IMR-90 (cell line): Measurements from ENCODE around the gene OR7G3. TPM values are rescaled to one million over a fixed set of nuclear protein-coding genes. Genes with fewer than 3 reads are reported as not detected.

Source experiments
- ATAC-seq: fragments of 200-7000 bp; cut with Tn5 transposase; 2 replicates; pipeline ENCODE4 v1.9.1; 2020; ENCODE audit warnings: low read depth, mild to moderate bottlenecking, moderate library complexity
- BruUV-seq: library from RNA; stranded (reverse); fragments of 400-500 nt; replicated peaks from 2 replicates; lab custom pipeline; 2021; lab: Mats Ljungman, UMichigan
- CTCF ChIA-PET: fragments of 300-600 bp; formaldehyde crosslinking; extraction: SDS; loops from one replicate; lab custom pipeline; 2021; ENCODE audit warnings: antibody characterized with exemption; lab: Yijun Ruan, JAX
- POLR2A ChIA-PET: fragments of 300-600 bp; sonication (Branson Sonifier 250); formaldehyde crosslinking; loops from one replicate; lab custom pipeline; 2022; ENCODE audit warnings: antibody characterized with exemption; ENCODE audit not compliant: unreplicated experiment; lab: Charles Lee
- DNase-seq: peaks from one replicate; pipeline ENCODE4 v3.0.0; 2013
- H2AFZ ChIP-seq: replicated peaks from 2 replicates; pipeline ENCODE3; 2013; ENCODE audit warnings: low read length, mild to moderate bottlenecking; ENCODE audit not compliant: poor library complexity
- H2AK5ac ChIP-seq: 2 replicates; pipeline ENCODE4 v1.6.1; 2013; ENCODE audit warnings: low read depth, low read length, inconsistent platforms
- H2AK9ac ChIP-seq: replicated peaks from 2 replicates; pipeline ENCODE3; 2013; ENCODE audit warnings: mild to moderate bottlenecking, low read depth, low read length, moderate library complexity; ENCODE audit not compliant: poor library complexity
- H2BK120ac ChIP-seq: 2 replicates; pipeline ENCODE4 v1.6.1; 2013; ENCODE audit warnings: low read depth, low read length, inconsistent platforms
- H2BK15ac ChIP-seq: 3 replicates; pipeline ENCODE4 v1.6.1; 2013; ENCODE audit warnings: low read depth, low read length, inconsistent platforms
- H2BK20ac ChIP-seq: 2 replicates; pipeline ENCODE4 v1.6.1; 2013; ENCODE audit warnings: low read depth, mild to moderate bottlenecking, inconsistent platforms, low read length, moderate library complexity
- H2BK5ac ChIP-seq: 2 replicates; pipeline ENCODE4 v1.6.1; 2013; ENCODE audit warnings: mild to moderate bottlenecking, low read depth, low read length, inconsistent platforms; ENCODE audit not compliant: poor library complexity, severe bottlenecking
- H3K14ac ChIP-seq: replicated peaks from 2 replicates; pipeline ENCODE4 v1.6.1; 2013; ENCODE audit warnings: low read depth, low read length, inconsistent platforms
- H3K18ac ChIP-seq: 2 replicates; pipeline ENCODE4 v1.6.1; 2013; ENCODE audit warnings: low read depth, low read length, control low read depth
- H3K23ac ChIP-seq: 2 replicates; pipeline ENCODE4 v1.6.1; 2013; ENCODE audit warnings: low read depth, low read length, inconsistent platforms
- H3K27ac ChIP-seq: 2 replicates; pipeline ENCODE4 v1.5.1; 2013; ENCODE audit warnings: mild to moderate bottlenecking, control low read depth, low read length; ENCODE audit not compliant: insufficient read depth
- H3K27me3 ChIP-seq: 2 replicates; pipeline ENCODE4 v1.6.1; 2013; ENCODE audit warnings: low read length; ENCODE audit not compliant: control insufficient read depth, insufficient read depth
- H3K36me3 ChIP-seq: 2 replicates; pipeline ENCODE4 v1.6.1; 2013; ENCODE audit warnings: low read length, mixed read lengths; ENCODE audit not compliant: control insufficient read depth, insufficient read depth
- H3K4ac ChIP-seq: 2 replicates; pipeline ENCODE4 v1.6.1; 2013; ENCODE audit warnings: low read depth, low read length, inconsistent platforms
- H3K4me1 ChIP-seq: 2 replicates; pipeline ENCODE4 v1.6.1; 2013; ENCODE audit warnings: low read length, mixed read lengths; ENCODE audit not compliant: control insufficient read depth, insufficient read depth
- H3K4me2 ChIP-seq: 2 replicates; pipeline ENCODE4 v1.6.1; 2013; ENCODE audit warnings: low read depth, mild to moderate bottlenecking, control low read depth, low read length, moderate library complexity
- H3K4me3 ChIP-seq: 2 replicates; pipeline ENCODE4 v1.5.1; 2013; ENCODE audit warnings: low read depth, mild to moderate bottlenecking, control low read depth, low read length, moderate library complexity; ENCODE audit not compliant: insufficient read depth
- H3K56ac ChIP-seq: 2 replicates; pipeline ENCODE4 v1.6.1; 2013; ENCODE audit warnings: low read length, inconsistent platforms; ENCODE audit not compliant: insufficient read depth; ENCODE audit errors: extremely low read depth
- H3K79me1 ChIP-seq, 2 experiments: 2 replicates each; pipeline ENCODE4 v1.6.1; 2013; ENCODE audit warnings: low read length in 2 of 2, inconsistent platforms in 1 of 2, low read depth in 1 of 2
- H3K9ac ChIP-seq: 2 replicates; pipeline ENCODE4 v1.6.1; 2013; ENCODE audit warnings: low read depth, low read length, control low read depth
- H3K9me1 ChIP-seq: 2 replicates; pipeline ENCODE4 v1.6.1; 2013; ENCODE audit warnings: low read length, inconsistent platforms; ENCODE audit not compliant: insufficient read depth
- H3K9me3 ChIP-seq: 2 replicates; pipeline ENCODE4 v1.6.1; 2013; ENCODE audit warnings: low read length; ENCODE audit not compliant: control insufficient read depth, insufficient read depth
- H4K20me1 ChIP-seq: 2 replicates; pipeline ENCODE4 v1.6.1; 2013; ENCODE audit warnings: low read length, inconsistent platforms; ENCODE audit not compliant: insufficient read depth
- H4K5ac ChIP-seq: 2 replicates; pipeline ENCODE4 v1.6.1; 2013; ENCODE audit warnings: mild to moderate bottlenecking, low read depth, low read length, control low read depth
- H4K8ac ChIP-seq, 2 experiments: 2 replicates each; pipeline ENCODE4 v1.6.1; 2013; ENCODE audit warnings: low read depth in 2 of 2, low read length in 2 of 2, control low read depth in 1 of 2, inconsistent platforms in 1 of 2
- H4K91ac ChIP-seq: 2 replicates; pipeline ENCODE4 v1.6.1; 2013; ENCODE audit warnings: low read depth, low read length, inconsistent platforms; ENCODE audit not compliant: insufficient read depth
- BHLHE40 ChIP-seq: fragments of 150-350 bp; IDR thresholded peaks from 2 replicates; pipeline ENCODE4 v1.6.1; 2016; ENCODE audit warnings: mild to moderate bottlenecking, low read depth, low read length
- RFX5 ChIP-seq: IDR thresholded peaks from 2 replicates; pipeline ENCODE4 v1.8.0; 2012; ENCODE audit warnings: low read depth, mild to moderate bottlenecking, low read length, moderate library complexity
- SMC3 ChIP-seq: fragments of 150-350 bp; IDR thresholded peaks from 2 replicates; pipeline ENCODE4 v1.6.1; 2016; ENCODE audit warnings: low read depth, mild to moderate bottlenecking, antibody characterized with exemption, low read length, moderate library complexity
- USF2 ChIP-seq: fragments of 150-350 bp; IDR thresholded peaks from 2 replicates; pipeline ENCODE4 v1.6.1; 2017; ENCODE audit warnings: mild to moderate bottlenecking, antibody characterized with exemption, low read length, low read depth
- WGBS, 2 experiments: methylation state at CpG; one replicate each; pipeline versions ENCODE4 v1.1.5 to v1.1.7; 2013; ENCODE audit warnings: missing lambda C conversion rate in 2 of 2; ENCODE audit not compliant: insufficient read length in 1 of 2; ENCODE audit errors: extremely low coverage in 2 of 2; 5-methylcytosine and 5-hydroxymethylcytosine counted together
- dilution Hi-C: fragments of 300-500 bp; cut with HindIII; formaldehyde crosslinking; loops from one replicate; pipeline ENCODE4 v1.14.3; 2018; ENCODE audit warnings: low sequenced_read_pairs; ENCODE audit not compliant: unreplicated experiment
- in situ Hi-C: fragments of 300-500 bp; cut with MboI; formaldehyde crosslinking; loops from 3 replicates; pipeline ENCODE4 v1.14.3; 2019; ENCODE audit warnings: low sequenced_read_pairs, inconsistent platforms, mixed read lengths
- intact Hi-C: fragments of 100-400 bp; cut with micrococcal nuclease; formaldehyde crosslinking; loops from 2 replicates; pipeline ENCODE4 v1.10.0; 2022
- microRNA-seq, 2 experiments: library from miRNA; stranded (forward) in 1 of 2; unstranded in 1 of 2; fragments of 10-50 nt in 1 of 2; fragments of <30 nt in 1 of 2; gene quantifications in 1 of 2; microRNA quantifications in 1 of 2; one replicate each; pipeline versions ENCODE3 to v1.1.0; 2013 to 2020; ENCODE audit not compliant: insufficient read depth in 1 of 2, insufficient read length in 1 of 2, unreplicated experiment in 1 of 2
- polyA plus RNA-seq, 3 experiments: library from polyadenylated mRNA; depleted of rRNA; stranded (reverse); fragments of >200 nt; gene quantifications; 2 replicates each; pipeline ENCODE4 v1.2.3, GENCODE V29; 2012; ENCODE audit warnings: low replicate concordance in 1 of 3
- small RNA-seq, 5 experiments: library from RNA; depleted of rRNA; stranded (forward); fragments of <200 nt; gene quantifications; one replicate each; pipeline ENCODE3, GENCODE V24; 2012
- total RNA-seq: library from RNA; depleted of rRNA; stranded (reverse); fragments of >200 nt; gene quantifications from 2 replicates; pipeline ENCODE4 v1.2.3, GENCODE V29; 2012; rRNA removed

The OR7G3 gene
- total and polyA plus RNA-seq, 2 of the 4 experiments (the other 2 are of a cell fraction), result not detected

- BruUV-seq, result no TSS peak
- 87% methylated on average over 10 of the region's 10 CpGs; no CpG with 5 or more reads in 1 of the 2 experiments for WGBS, 2 experiments
- TF ChIP-seq SMC3, result no peak
- TF ChIP-seq RFX5, result no peak
- TF ChIP-seq BHLHE40, result no peak
- no peak for TF ChIP-seq USF2
- Histone ChIP-seq H3K27me3 (no peaks in the 10 kb centered on the region), H2AK9ac (no peak overlapping the region), H2AK5ac (no peak overlapping the region), H4K5ac (no peak overlapping the region), H2AFZ (no peak overlapping the region), H3K4ac (no peak overlapping the region), H3K9me3 (peaks cover 7% of the 10 kb centered on the region; the same call in 1 of the 2 replicates), H2BK20ac (no peak overlapping the region), H3K27ac (no peak overlapping the region), H3K18ac (no peak overlapping the region), H4K8ac (no peak overlapping the region), H4K20me1 (no peaks in the 10 kb centered on the region), H3K4me1 (no peaks in the 10 kb centered on the region), H3K4me2 (no peak overlapping the region), H3K14ac (no peak overlapping the region), H3K79me1 (no peaks in the 10 kb centered on the region), H3K4me3 (no peak overlapping the region), H3K36me3 (no peaks in the 10 kb centered on the region), H3K23ac (no peak overlapping the region), H4K91ac (no peak overlapping the region), H3K9ac (no peak overlapping the region), H2BK120ac (no peak overlapping the region), H3K56ac (no peak overlapping the region), H3K9me1 (no peaks in the 10 kb centered on the region), H2BK5ac (no peak overlapping the region), H2BK15ac (no peak overlapping the region)
- ATAC-seq, result no peak
- CTCF ChIA-PET, result no interaction called here
- dilution Hi-C loops (no loop called here), in situ Hi-C loops (loop anchor here (25.0 kb wide), 1 partner anchor 415 kb away; no protein-coding TSS in a partner anchor), intact Hi-C loops (no loop called here)
- no peak for DNase-seq
- POLR2A ChIA-PET, result no interaction called here
Measured at GRCh38 chr19:9076901-9077300, 49.8 kb downstream of the OR7G3 start.

Small RNA genes lying within 50 kb of the gene (microRNA-seq; reads per million reads assigned to microRNA genes)
- not detected for gene OR1M4P (ENCODE audit: insufficient read depth, insufficient read length)

Small RNA genes lying within 50 kb of the gene (small RNA-seq; reads per million reads assigned to genes)
- gene OR1M4P, result 0 reads per million in 5 experiments

Other genes starting within 250 kb of the OR7G3 start
- gene MUC16, start 116.5 kb downstream of the OR7G3 start, total RNA-seq, result not detected in 2 replicates
- gene MUC16, start 116.5 kb downstream of the OR7G3 start, polyA plus RNA-seq (2012; rRNA removed), result not detected in 2 replicates
- not detected in 2 replicates for gene OR1M1, start 39.9 kb downstream of the OR7G3 start, total RNA-seq
- not detected in 2 replicates for gene OR1M1, start 39.9 kb downstream of the OR7G3 start, polyA plus RNA-seq (2012; rRNA removed)
- not detected in 2 replicates for gene OR7G2, start 19.5 kb downstream of the OR7G3 start, total RNA-seq
- not detected in 2 replicates for gene OR7G2, start 19.5 kb downstream of the OR7G3 start, polyA plus RNA-seq (2012; rRNA removed)
- not detected in 2 replicates for gene OR7G1, start 11.2 kb downstream of the OR7G3 start, total RNA-seq
- gene OR7G1, start 11.2 kb downstream of the OR7G3 start, polyA plus RNA-seq (2012; rRNA removed), result not detected in 2 replicates
- gene ZNF317, start 13.4 kb upstream of the OR7G3 start, total RNA-seq, result 16.4 and 17.6 TPM in 2 replicates
- gene ZNF317, start 13.4 kb upstream of the OR7G3 start, polyA plus RNA-seq (2012; rRNA removed), result 12.3 and 13.0 TPM in 2 replicates
- not detected in 2 replicates for gene OR7D2, start 52.0 kb upstream of the OR7G3 start, total RNA-seq
- not detected in 2 replicates for gene OR7D2, start 52.0 kb upstream of the OR7G3 start, polyA plus RNA-seq (2012; rRNA removed)
- not detected in 2 replicates for gene OR7D4, start 92.6 kb upstream of the OR7G3 start, total RNA-seq
- not detected in 2 replicates for gene OR7D4, start 92.6 kb upstream of the OR7G3 start, polyA plus RNA-seq (2012; rRNA removed)
- gene OR7E24, start 124.0 kb upstream of the OR7G3 start, total RNA-seq, result not detected in 2 replicates
- not detected in 2 replicates for gene OR7E24, start 124.0 kb upstream of the OR7G3 start, polyA plus RNA-seq (2012; rRNA removed)
- 7.2 and 7.3 TPM in 2 replicates for gene ZNF699, start 182.9 kb upstream of the OR7G3 start, total RNA-seq
- gene ZNF699, start 182.9 kb upstream of the OR7G3 start, polyA plus RNA-seq (2012; rRNA removed), result 1.3 and 1.5 TPM in 2 replicates
- gene ZNF559, start 197.2 kb upstream of the OR7G3 start, total RNA-seq, result 8.8 and 9.4 TPM in 2 replicates
- 6.8 and 9.9 TPM in 2 replicates for gene ZNF559, start 197.2 kb upstream of the OR7G3 start, polyA plus RNA-seq (2012; rRNA removed)
- gene ZNF177, start 236.1 kb upstream of the OR7G3 start, total RNA-seq, result 0.83 and 1.1 TPM in 2 replicates
- gene ZNF177, start 236.1 kb upstream of the OR7G3 start, polyA plus RNA-seq (2012; rRNA removed), result 0.76 and 0.87 TPM in 2 replicates